Left colon (tissue), 2 donors: ENCODE data around the gene PRRT1. TPM values are rescaled to one million over a fixed set of nuclear protein-coding genes. Genes with fewer than 3 reads are reported as not detected.
"Not testable (repeated sequence)": the region's sequence is repeated elsewhere in the genome, so short reads cannot be mapped to it uniquely, and the experiment has no call there.

Experiments used
- ATAC-seq: fragments of 200-7000 bp; cut with Tn5 transposase; one replicate; pipeline ENCODE4 v1.9.1; 2020; ENCODE audit warnings: mild to moderate bottlenecking, moderate library complexity
- DNase-seq, 2 donors: peaks; one replicate each; pipeline ENCODE4 v3.0.0-alpha.2; 2020
- intact Hi-C, 2 donors: fragments of 100-400 bp; cut with DNase I in 1 of 2; cut with micrococcal nuclease in 1 of 2; formaldehyde crosslinking; loops; one replicate each; pipeline versions ENCODE4 v1.11.2 to v1.14.0; 2022; cut with DNase I, micrococcal nuclease
- long read RNA-seq: library from polyadenylated mRNA; unstranded; transcript quantifications from one replicate; pipeline ENCODE4 v2.0.0, GENCODE V29; 2021
- total RNA-seq, 2 donors: library from RNA; stranded (reverse); fragmentation: NEBNext Ultra II Directional; extraction: Animal tissue kit (Norgen Biotek cat#: 25700); gene quantifications; one replicate each; pipeline ENCODE4 v1.2.1, GENCODE V29; 2021
- donor health status: DM: no; HTN: no; CAD: no.
- donor health status: DM: yes; HTN: yes; CAD: no.

The PRRT1 gene
- 1 to 10 TPM; 1.0 to 2.0 TPM for total RNA-seq
- long read RNA-seq, partial matches to known transcripts = 1 of 1 reads
- long read RNA-seq, other reads (novel, unspliced or antisense) = 0 of 1 reads

- DNase-seq (no peak), ATAC-seq (no peak)
- intact Hi-C loops = no loop called here
Observed at GRCh38 chr6:32151863-32152768, at the start of gene PRRT1. Gene PRRT1 (minus strand): TSS chr6:32151939. CDS start chr6:32151827, 112 bp downstream.

GRCh38 chr6:32200711-32201475 is 49.2 kb upstream of the PRRT1 start:
- no peak for DNase-seq
- intact Hi-C loops = no loop called here
- ATAC-seq = no peak

- DNase-seq (no peak), ATAC-seq (no peak)
- intact Hi-C loops = loop anchor here in 1 of 2 donors (10.0 kb wide), 1 partner anchor 84 kb away; no protein-coding TSS in a partner anchor
Observed at GRCh38 chr6:32198866-32199265, 47.1 kb upstream of the PRRT1 start.

- ATAC-seq (no peak), DNase-seq (no peak)
- intact Hi-C loops = loop anchor here in 1 of 2 donors (10.0 kb wide), 1 partner anchor 84 kb away; no protein-coding TSS in a partner anchor
Observed at GRCh38 chr6:32198345-32198696, 46.6 kb upstream of the PRRT1 start.

GRCh38 chr6:32196682-32197616 is 45.2 kb upstream of the PRRT1 start:
- ATAC-seq = no peak
- intact Hi-C loops = loop anchor here in 1 of 2 donors (10.0 kb wide), 1 partner anchor 82 kb away; no protein-coding TSS in a partner anchor
- peak in 1 of 2 donors; percentile 54 for DNase-seq

- intact Hi-C loops = loop anchor here in 1 of 2 donors (10.0 kb wide), 1 partner anchor 81 kb away; no protein-coding TSS in a partner anchor
- ATAC-seq (peak; percentile 45), DNase-seq (peak; percentile 92 to 93)
Observed at GRCh38 chr6:32195902-32196681, 44.4 kb upstream of the PRRT1 start.

DNA sequence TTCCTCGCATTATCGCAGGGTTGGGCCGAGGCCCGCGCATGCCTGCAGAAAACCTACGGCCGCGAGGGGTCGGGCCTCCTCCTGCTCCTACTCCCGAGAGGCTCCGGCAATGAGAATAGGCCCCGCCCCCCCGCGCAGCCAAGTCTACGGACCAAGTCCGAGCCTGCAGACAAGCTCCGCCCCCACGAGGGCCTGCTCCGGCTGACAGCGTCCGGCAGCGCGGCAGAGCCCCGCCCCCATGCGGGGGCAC is 43.8 kb upstream of the PRRT1 start:
- peak; percentile 100 for DNase-seq
- intact Hi-C loops = loop anchor here in 1 of 2 donors (10.0 kb wide), 1 partner anchor 81 kb away; no protein-coding TSS in a partner anchor
- ATAC-seq = peak; percentile 84

- ATAC-seq (peak; percentile 16), DNase-seq (peak in 1 of 2 donors; percentile 61)
- intact Hi-C loops = loop anchor here in 1 of 2 donors (10.0 kb wide), 1 partner anchor 80 kb away; no protein-coding TSS in a partner anchor
Observed at GRCh38 chr6:32194825-32195651, 43.3 kb upstream of the PRRT1 start.

DNA sequence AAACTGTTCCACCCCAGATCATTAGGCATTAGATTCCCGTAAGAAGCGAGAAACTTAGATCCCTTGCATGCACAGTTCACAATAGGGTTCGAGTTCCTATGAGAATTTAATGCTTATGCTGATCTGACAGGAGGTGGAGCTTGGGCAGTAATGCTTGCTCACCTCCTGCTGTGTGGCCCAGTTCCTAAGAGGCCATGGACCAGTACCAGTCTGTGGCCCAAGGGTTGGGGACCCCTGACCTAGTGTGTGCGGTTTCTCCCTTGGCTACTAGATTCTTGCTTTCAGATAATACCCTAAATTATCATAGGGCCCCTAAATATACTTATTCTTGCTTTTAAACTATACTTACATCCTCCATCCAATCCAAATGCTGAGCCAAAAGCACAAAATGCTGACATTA is 42.6 kb upstream of the PRRT1 start:
- intact Hi-C loops = loop anchor here in 1 of 2 donors (10.0 kb wide), 1 partner anchor 80 kb away; no protein-coding TSS in a partner anchor
- no peak for ATAC-seq

GRCh38 chr6:32193096-32193495 is 41.4 kb upstream of the PRRT1 start:
- intact Hi-C loops = loop anchor here in 1 of 2 donors (10.0 kb wide), 1 partner anchor 78 kb away; no protein-coding TSS in a partner anchor
- ATAC-seq, DNase-seq: not testable (repeated sequence)

More for the DNA sequence above, 42.6 kb upstream of the PRRT1 start:
- DNase-seq = no peak

- peak; percentile 75 to 82 for DNase-seq
- intact Hi-C loops = loop anchor here in 1 of 2 donors (10.0 kb wide), 1 partner anchor 78 kb away; no protein-coding TSS in a partner anchor
Observed at GRCh38 chr6:32192608-32193039, 40.9 kb upstream of the PRRT1 start, which contains the start of gene GPSM3. Gene GPSM3 (minus strand): TSS chr6:32192643. CDS start chr6:32192513, 130 bp downstream.

DNA sequence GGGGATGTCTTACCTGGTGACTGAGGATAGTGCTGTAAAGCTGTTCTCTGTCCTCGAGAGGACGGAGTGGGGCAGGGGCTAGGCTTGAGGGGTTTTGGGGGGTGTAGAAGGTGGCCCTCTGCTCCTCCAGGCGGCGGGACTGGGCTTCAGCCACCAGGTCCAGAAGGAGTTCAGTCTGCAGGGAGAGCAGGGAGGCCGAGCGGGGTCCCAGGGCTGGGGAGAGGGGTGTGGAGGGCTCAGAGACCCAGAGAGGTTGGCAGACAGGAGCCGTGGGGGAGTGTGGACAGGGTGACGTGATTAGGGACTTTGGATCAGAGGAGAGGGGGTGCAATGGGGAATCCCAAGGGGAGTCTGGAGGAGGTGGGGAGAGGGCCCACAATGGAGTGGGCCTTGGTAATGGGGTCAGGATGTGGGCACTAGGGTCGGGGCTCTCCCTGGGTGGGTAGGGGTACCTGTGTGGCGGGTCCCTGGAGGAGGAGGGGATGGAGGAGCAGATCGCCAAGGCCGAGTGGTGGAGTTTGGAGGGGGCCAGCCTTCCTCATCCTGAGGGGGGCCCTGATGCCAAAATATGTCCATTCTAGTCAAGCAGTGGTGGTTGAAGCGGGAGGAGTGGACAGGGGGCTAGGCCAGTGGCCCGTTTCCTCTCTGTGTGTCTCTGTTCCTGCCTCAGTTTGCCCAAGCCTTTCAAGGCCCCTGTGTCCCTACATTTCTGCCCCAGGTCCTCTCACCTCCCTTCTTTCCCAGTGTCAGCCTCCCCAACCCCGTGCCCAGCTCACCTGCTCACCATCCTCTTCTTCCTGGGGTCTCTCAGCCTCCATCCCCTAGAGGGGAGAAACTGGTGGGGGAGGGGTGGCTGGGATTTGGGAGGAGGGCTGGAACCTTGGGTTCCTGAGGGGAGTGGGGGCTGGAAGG is 40.2 kb upstream of the PRRT1 start:
- no peak for DNase-seq
- ATAC-seq = no peak
- intact Hi-C loops = loop anchor here in 1 of 2 donors (10.0 kb wide), 1 partner anchor 77 kb away; no protein-coding TSS in a partner anchor

More at GRCh38 chr6:32192608-32193039, 40.9 kb upstream of the PRRT1 start, which contains the start of gene GPSM3:
- ATAC-seq = no peak

GRCh38 chr6:32190911-32191677 is 39.4 kb upstream of the PRRT1 start:
- intact Hi-C loops = loop anchor here in 1 of 2 donors (10.0 kb wide), 1 partner anchor 76 kb away; no protein-coding TSS in a partner anchor
- no peak for ATAC-seq
- DNase-seq = no peak
